IMR-90 (cell line): Measurements from ENCODE around the gene ENOX2. TPM values are rescaled to one million over a fixed set of nuclear protein-coding genes. Genes with fewer than 3 reads are reported as not detected.

Experiments used
- ATAC-seq: fragments of 200-7000 bp; cut with Tn5 transposase; 2 replicates; pipeline ENCODE4 v1.9.1; 2020; ENCODE audit warnings: low read depth, mild to moderate bottlenecking, moderate library complexity
- BruUV-seq: library from RNA; stranded (reverse); fragments of 400-500 nt; replicated peaks from 2 replicates; lab custom pipeline; 2021; lab: Mats Ljungman, UMichigan
- CTCF ChIA-PET: fragments of 300-600 bp; formaldehyde crosslinking; extraction: SDS; loops from one replicate; lab custom pipeline; 2021; ENCODE audit warnings: antibody characterized with exemption; lab: Yijun Ruan, JAX
- POLR2A ChIA-PET: fragments of 300-600 bp; sonication (Branson Sonifier 250); formaldehyde crosslinking; loops from one replicate; lab custom pipeline; 2022; ENCODE audit warnings: antibody characterized with exemption; ENCODE audit not compliant: unreplicated experiment; lab: Charles Lee
- DNase-seq: peaks from one replicate; pipeline ENCODE4 v3.0.0; 2013
- H2AFZ ChIP-seq: replicated peaks from 2 replicates; pipeline ENCODE3; 2013; ENCODE audit warnings: low read length, mild to moderate bottlenecking; ENCODE audit not compliant: poor library complexity
- H2AK5ac ChIP-seq: 2 replicates; pipeline ENCODE4 v1.6.1; 2013; ENCODE audit warnings: low read depth, low read length, inconsistent platforms
- H2AK9ac ChIP-seq: replicated peaks from 2 replicates; pipeline ENCODE3; 2013; ENCODE audit warnings: mild to moderate bottlenecking, low read depth, low read length, moderate library complexity; ENCODE audit not compliant: poor library complexity
- H2BK120ac ChIP-seq: 2 replicates; pipeline ENCODE4 v1.6.1; 2013; ENCODE audit warnings: low read depth, low read length, inconsistent platforms
- H2BK15ac ChIP-seq: 3 replicates; pipeline ENCODE4 v1.6.1; 2013; ENCODE audit warnings: low read depth, low read length, inconsistent platforms
- H2BK20ac ChIP-seq: 2 replicates; pipeline ENCODE4 v1.6.1; 2013; ENCODE audit warnings: low read depth, mild to moderate bottlenecking, inconsistent platforms, low read length, moderate library complexity
- H2BK5ac ChIP-seq: 2 replicates; pipeline ENCODE4 v1.6.1; 2013; ENCODE audit warnings: mild to moderate bottlenecking, low read depth, low read length, inconsistent platforms; ENCODE audit not compliant: poor library complexity, severe bottlenecking
- H3K14ac ChIP-seq: replicated peaks from 2 replicates; pipeline ENCODE4 v1.6.1; 2013; ENCODE audit warnings: low read depth, low read length, inconsistent platforms
- H3K18ac ChIP-seq: 2 replicates; pipeline ENCODE4 v1.6.1; 2013; ENCODE audit warnings: low read depth, low read length, control low read depth
- H3K23ac ChIP-seq: 2 replicates; pipeline ENCODE4 v1.6.1; 2013; ENCODE audit warnings: low read depth, low read length, inconsistent platforms
- H3K27ac ChIP-seq: 2 replicates; pipeline ENCODE4 v1.5.1; 2013; ENCODE audit warnings: mild to moderate bottlenecking, control low read depth, low read length; ENCODE audit not compliant: insufficient read depth
- H3K27me3 ChIP-seq: 2 replicates; pipeline ENCODE4 v1.6.1; 2013; ENCODE audit warnings: low read length; ENCODE audit not compliant: control insufficient read depth, insufficient read depth
- H3K36me3 ChIP-seq: 2 replicates; pipeline ENCODE4 v1.6.1; 2013; ENCODE audit warnings: low read length, mixed read lengths; ENCODE audit not compliant: control insufficient read depth, insufficient read depth
- H3K4ac ChIP-seq: 2 replicates; pipeline ENCODE4 v1.6.1; 2013; ENCODE audit warnings: low read depth, low read length, inconsistent platforms
- H3K4me1 ChIP-seq: 2 replicates; pipeline ENCODE4 v1.6.1; 2013; ENCODE audit warnings: low read length, mixed read lengths; ENCODE audit not compliant: control insufficient read depth, insufficient read depth
- H3K4me2 ChIP-seq: 2 replicates; pipeline ENCODE4 v1.6.1; 2013; ENCODE audit warnings: low read depth, mild to moderate bottlenecking, control low read depth, low read length, moderate library complexity
- H3K4me3 ChIP-seq: 2 replicates; pipeline ENCODE4 v1.5.1; 2013; ENCODE audit warnings: low read depth, mild to moderate bottlenecking, control low read depth, low read length, moderate library complexity; ENCODE audit not compliant: insufficient read depth
- H3K56ac ChIP-seq: 2 replicates; pipeline ENCODE4 v1.6.1; 2013; ENCODE audit warnings: low read length, inconsistent platforms; ENCODE audit not compliant: insufficient read depth; ENCODE audit errors: extremely low read depth
- H3K79me1 ChIP-seq, 2 experiments: 2 replicates each; pipeline ENCODE4 v1.6.1; 2013; ENCODE audit warnings: low read length in 2 of 2, inconsistent platforms in 1 of 2, low read depth in 1 of 2
- H3K9ac ChIP-seq: 2 replicates; pipeline ENCODE4 v1.6.1; 2013; ENCODE audit warnings: low read depth, low read length, control low read depth
- H3K9me1 ChIP-seq: 2 replicates; pipeline ENCODE4 v1.6.1; 2013; ENCODE audit warnings: low read length, inconsistent platforms; ENCODE audit not compliant: insufficient read depth
- H3K9me3 ChIP-seq: 2 replicates; pipeline ENCODE4 v1.6.1; 2013; ENCODE audit warnings: low read length; ENCODE audit not compliant: control insufficient read depth, insufficient read depth
- H4K20me1 ChIP-seq: 2 replicates; pipeline ENCODE4 v1.6.1; 2013; ENCODE audit warnings: low read length, inconsistent platforms; ENCODE audit not compliant: insufficient read depth
- H4K5ac ChIP-seq: 2 replicates; pipeline ENCODE4 v1.6.1; 2013; ENCODE audit warnings: mild to moderate bottlenecking, low read depth, low read length, control low read depth
- H4K8ac ChIP-seq, 2 experiments: 2 replicates each; pipeline ENCODE4 v1.6.1; 2013; ENCODE audit warnings: low read depth in 2 of 2, low read length in 2 of 2, control low read depth in 1 of 2, inconsistent platforms in 1 of 2
- H4K91ac ChIP-seq: 2 replicates; pipeline ENCODE4 v1.6.1; 2013; ENCODE audit warnings: low read depth, low read length, inconsistent platforms; ENCODE audit not compliant: insufficient read depth
- RAD21 ChIP-seq: IDR thresholded peaks from 2 replicates; pipeline ENCODE4 v1.6.1; 2012; ENCODE audit warnings: low read length, improper control_type of control experiment
- RFX5 ChIP-seq: IDR thresholded peaks from 2 replicates; pipeline ENCODE4 v1.8.0; 2012; ENCODE audit warnings: low read depth, mild to moderate bottlenecking, low read length, moderate library complexity
- SMC3 ChIP-seq: fragments of 150-350 bp; IDR thresholded peaks from 2 replicates; pipeline ENCODE4 v1.6.1; 2016; ENCODE audit warnings: low read depth, mild to moderate bottlenecking, antibody characterized with exemption, low read length, moderate library complexity
- WGBS, 2 experiments: methylation state at CpG; one replicate each; pipeline versions ENCODE4 v1.1.5 to v1.1.7; 2013; ENCODE audit warnings: missing lambda C conversion rate in 2 of 2; ENCODE audit not compliant: insufficient read length in 1 of 2; ENCODE audit errors: extremely low coverage in 2 of 2; 5-methylcytosine and 5-hydroxymethylcytosine counted together
- dilution Hi-C: fragments of 300-500 bp; cut with HindIII; formaldehyde crosslinking; loops from one replicate; pipeline ENCODE4 v1.14.3; 2018; ENCODE audit warnings: low sequenced_read_pairs; ENCODE audit not compliant: unreplicated experiment
- in situ Hi-C: fragments of 300-500 bp; cut with MboI; formaldehyde crosslinking; loops from 3 replicates; pipeline ENCODE4 v1.14.3; 2019; ENCODE audit warnings: low sequenced_read_pairs, inconsistent platforms, mixed read lengths
- intact Hi-C: fragments of 100-400 bp; cut with micrococcal nuclease; formaldehyde crosslinking; loops from 2 replicates; pipeline ENCODE4 v1.10.0; 2022
- polyA plus RNA-seq, 3 experiments: library from polyadenylated mRNA; depleted of rRNA; stranded (reverse); fragments of >200 nt; gene quantifications; 2 replicates each; pipeline ENCODE4 v1.2.3, GENCODE V29; 2012; ENCODE audit warnings: low replicate concordance in 1 of 3
- total RNA-seq: library from RNA; depleted of rRNA; stranded (reverse); fragments of >200 nt; gene quantifications from 2 replicates; pipeline ENCODE4 v1.2.3, GENCODE V29; 2012; rRNA removed
- TF ChIP-seq, protein P1 (sequence below): conservative IDR thresholded peaks from 2 replicates; pipeline ENCODE4 v1.5.1; 2012; ENCODE audit warnings: mild to moderate bottlenecking, low read depth, low read length, improper control_type of control experiment

Gene ENOX2
- total and polyA plus RNA-seq, 2 of the 4 experiments (the other 2 are of a cell fraction): 6.3 to 11.8 TPM

GRCh38 chrX:130575831-130576389 is 327.1 kb downstream of the ENOX2 start:
- peaks cover 2% of the 10 kb centered on the region; the same call in 1 of the 2 replicates for H3K27me3 ChIP-seq
- H3K4ac ChIP-seq: no peak overlapping the region

More at GRCh38 chrX:130575831-130576389, 327.1 kb downstream of the ENOX2 start:
- Histone ChIP-seq H3K9me1 (no peaks in the 10 kb centered on the region), H4K91ac (no peak overlapping the region), H3K56ac (no peak overlapping the region), H3K18ac (no peak overlapping the region), H4K5ac (no peak overlapping the region), H3K4me3 (no peak overlapping the region), H2BK15ac (no peak overlapping the region), H3K9me3 (no peaks in the 10 kb centered on the region), H3K36me3 (no peaks in the 10 kb centered on the region), H3K9ac (no peak overlapping the region), H3K27ac (no peak overlapping the region), H3K14ac (no peak overlapping the region), H2BK20ac (no peak overlapping the region), H3K23ac (no peak overlapping the region), H4K20me1 (no peaks in the 10 kb centered on the region), H3K79me1 (no peaks in the 10 kb centered on the region), H2BK120ac (no peak overlapping the region), H2AFZ (no peak overlapping the region), H3K4me2 (no peak overlapping the region; the same call in 1 of the 2 replicates), H2AK5ac (no peak overlapping the region), H2BK5ac (no peak overlapping the region), H2AK9ac (no peak overlapping the region), H3K4me1 (no peaks in the 10 kb centered on the region), H4K8ac (no peak overlapping the region)
- peak; percentile 33 for DNase-seq
- BruUV-seq: no TSS peak
- in situ Hi-C loops (no loop called here), dilution Hi-C loops (no loop called here), intact Hi-C loops (loop anchor here (1.0 to 5.0 kb wide), 3 partner anchors 184 to 341 kb away; partner anchors contain the start of gene ENOX2)
- TF ChIP-seq RAD21 (peak; percentile 84), RFX5 (no peak), SMC3 (peak; percentile 46)
- TF ChIP-seq, protein P1, sequence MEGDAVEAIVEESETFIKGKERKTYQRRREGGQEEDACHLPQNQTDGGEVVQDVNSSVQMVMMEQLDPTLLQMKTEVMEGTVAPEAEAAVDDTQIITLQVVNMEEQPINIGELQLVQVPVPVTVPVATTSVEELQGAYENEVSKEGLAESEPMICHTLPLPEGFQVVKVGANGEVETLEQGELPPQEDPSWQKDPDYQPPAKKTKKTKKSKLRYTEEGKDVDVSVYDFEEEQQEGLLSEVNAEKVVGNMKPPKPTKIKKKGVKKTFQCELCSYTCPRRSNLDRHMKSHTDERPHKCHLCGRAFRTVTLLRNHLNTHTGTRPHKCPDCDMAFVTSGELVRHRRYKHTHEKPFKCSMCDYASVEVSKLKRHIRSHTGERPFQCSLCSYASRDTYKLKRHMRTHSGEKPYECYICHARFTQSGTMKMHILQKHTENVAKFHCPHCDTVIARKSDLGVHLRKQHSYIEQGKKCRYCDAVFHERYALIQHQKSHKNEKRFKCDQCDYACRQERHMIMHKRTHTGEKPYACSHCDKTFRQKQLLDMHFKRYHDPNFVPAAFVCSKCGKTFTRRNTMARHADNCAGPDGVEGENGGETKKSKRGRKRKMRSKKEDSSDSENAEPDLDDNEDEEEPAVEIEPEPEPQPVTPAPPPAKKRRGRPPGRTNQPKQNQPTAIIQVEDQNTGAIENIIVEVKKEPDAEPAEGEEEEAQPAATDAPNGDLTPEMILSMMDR: peak; percentile 74
- ATAC-seq: peak; percentile 81
- ChIA-PET CTCF (interaction anchor here (0.6 to 2.2 kb wide), 36 partner anchors 9 to 522 kb away, joined by 3 to 23 read pairs (median 4); no protein-coding TSS in a partner anchor), POLR2A (no interaction called here)
- WGBS, 2 experiments: 0% methylated on average over 1 of the region's 6 CpGs; no CpG with 5 or more reads in 1 of the 2 experiments

Other genes starting within 250 kb of the ENOX2 start
- gene ARHGAP36, start 155.1 kb upstream of the ENOX2 start, total RNA-seq: not detected in 2 replicates
- not detected in 2 replicates for gene ARHGAP36, start 155.1 kb upstream of the ENOX2 start, polyA plus RNA-seq (2012; rRNA removed)